Glutamatergic neuron (in vitro differentiated cells): ENCODE results near the gene SPEM3. TPM values are rescaled to one million over a fixed set of nuclear protein-coding genes. Genes with fewer than 3 reads are reported as not detected.

Source experiments
- DNase-seq: peaks from one replicate; pipeline ENCODE4 v3.0.0; 2022
- H3K27ac Mint-ChIP-seq: one replicate; pipeline ENCODE4 v1.8.0; 2020; ENCODE audit warnings: mild to moderate bottlenecking, mixed read lengths, inconsistent platforms; ENCODE audit not compliant: unreplicated experiment
- H3K27me3 Mint-ChIP-seq: one replicate; pipeline ENCODE4 v1.8.0; 2020; ENCODE audit warnings: mild to moderate bottlenecking, moderate library complexity, mixed read lengths, inconsistent platforms; ENCODE audit not compliant: unreplicated experiment
- H3K36me3 Mint-ChIP-seq: one replicate; pipeline ENCODE4 v1.8.0; 2020; ENCODE audit warnings: mild to moderate bottlenecking, mixed read lengths, inconsistent platforms; ENCODE audit not compliant: unreplicated experiment
- H3K4me1 Mint-ChIP-seq: one replicate; pipeline ENCODE4 v1.8.0; 2020; ENCODE audit warnings: mild to moderate bottlenecking, low read depth, mixed read lengths, inconsistent platforms; ENCODE audit not compliant: unreplicated experiment
- H3K4me3 Mint-ChIP-seq: one replicate; pipeline ENCODE4 v1.8.0; 2020; ENCODE audit warnings: mild to moderate bottlenecking, mixed read lengths, inconsistent platforms; ENCODE audit not compliant: unreplicated experiment
- H3K9me3 Mint-ChIP-seq: one replicate; pipeline ENCODE4 v1.8.0; 2020; ENCODE audit warnings: mild to moderate bottlenecking, moderate library complexity, mixed read lengths, inconsistent platforms; ENCODE audit not compliant: unreplicated experiment
- total RNA-seq: library from RNA; stranded (reverse); fragmentation: NEBNext Ultra II Directional; extraction: Animal tissue kit (Norgen Biotek cat#: 25700); gene quantifications from one replicate; pipeline ENCODE4 v1.2.1, GENCODE V29; 2021; ENCODE audit not compliant: unreplicated experiment
- TF ChIP-seq, protein P1 (sequence below): fragments of 200-600 bp; sonication (generic); IDR thresholded peaks from one replicate; pipeline ENCODE4 v1.5.0; 2021; ENCODE audit not compliant: partially characterized antibody, unreplicated experiment

SPEM3 gene
- total RNA-seq, 1 donor from 2014 or later, result not detected

DNA sequence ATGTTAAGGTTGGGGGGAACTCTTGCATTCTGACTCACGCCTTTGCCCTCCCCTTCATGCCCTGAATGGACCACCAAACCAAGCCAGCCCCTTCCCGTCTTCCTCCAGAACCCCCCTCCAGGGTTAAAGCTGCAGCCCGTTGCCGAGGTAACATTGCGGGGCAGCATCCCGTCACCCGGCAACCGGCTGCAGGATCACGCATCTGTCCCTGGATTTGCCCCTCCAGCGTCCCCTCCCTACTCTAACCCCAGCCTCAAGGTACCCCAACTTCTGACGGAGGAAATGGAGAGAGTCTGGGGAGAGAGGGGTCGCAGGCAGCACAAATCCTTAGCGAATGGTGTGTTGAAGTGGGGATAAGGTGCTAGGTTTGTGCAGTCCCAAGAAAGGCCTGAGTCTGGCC is 21.6 kb upstream of the SPEM3 start:
- peak overlapping the region; percentile 63 for H3K4me3 Mint-ChIP-seq
- peaks cover 13% of the 10 kb centered on the region for H3K27me3 Mint-ChIP-seq
- no peak overlapping the region for H3K27ac Mint-ChIP-seq
- no peak for DNase-seq
- peaks cover 14% of the 10 kb centered on the region for H3K36me3 Mint-ChIP-seq
- peaks cover 11% of the 10 kb centered on the region for H3K9me3 Mint-ChIP-seq
- peaks cover 16% of the 10 kb centered on the region for H3K4me1 Mint-ChIP-seq
- TF ChIP-seq, protein P1, sequence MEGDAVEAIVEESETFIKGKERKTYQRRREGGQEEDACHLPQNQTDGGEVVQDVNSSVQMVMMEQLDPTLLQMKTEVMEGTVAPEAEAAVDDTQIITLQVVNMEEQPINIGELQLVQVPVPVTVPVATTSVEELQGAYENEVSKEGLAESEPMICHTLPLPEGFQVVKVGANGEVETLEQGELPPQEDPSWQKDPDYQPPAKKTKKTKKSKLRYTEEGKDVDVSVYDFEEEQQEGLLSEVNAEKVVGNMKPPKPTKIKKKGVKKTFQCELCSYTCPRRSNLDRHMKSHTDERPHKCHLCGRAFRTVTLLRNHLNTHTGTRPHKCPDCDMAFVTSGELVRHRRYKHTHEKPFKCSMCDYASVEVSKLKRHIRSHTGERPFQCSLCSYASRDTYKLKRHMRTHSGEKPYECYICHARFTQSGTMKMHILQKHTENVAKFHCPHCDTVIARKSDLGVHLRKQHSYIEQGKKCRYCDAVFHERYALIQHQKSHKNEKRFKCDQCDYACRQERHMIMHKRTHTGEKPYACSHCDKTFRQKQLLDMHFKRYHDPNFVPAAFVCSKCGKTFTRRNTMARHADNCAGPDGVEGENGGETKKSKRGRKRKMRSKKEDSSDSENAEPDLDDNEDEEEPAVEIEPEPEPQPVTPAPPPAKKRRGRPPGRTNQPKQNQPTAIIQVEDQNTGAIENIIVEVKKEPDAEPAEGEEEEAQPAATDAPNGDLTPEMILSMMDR, result no peak

DNA sequence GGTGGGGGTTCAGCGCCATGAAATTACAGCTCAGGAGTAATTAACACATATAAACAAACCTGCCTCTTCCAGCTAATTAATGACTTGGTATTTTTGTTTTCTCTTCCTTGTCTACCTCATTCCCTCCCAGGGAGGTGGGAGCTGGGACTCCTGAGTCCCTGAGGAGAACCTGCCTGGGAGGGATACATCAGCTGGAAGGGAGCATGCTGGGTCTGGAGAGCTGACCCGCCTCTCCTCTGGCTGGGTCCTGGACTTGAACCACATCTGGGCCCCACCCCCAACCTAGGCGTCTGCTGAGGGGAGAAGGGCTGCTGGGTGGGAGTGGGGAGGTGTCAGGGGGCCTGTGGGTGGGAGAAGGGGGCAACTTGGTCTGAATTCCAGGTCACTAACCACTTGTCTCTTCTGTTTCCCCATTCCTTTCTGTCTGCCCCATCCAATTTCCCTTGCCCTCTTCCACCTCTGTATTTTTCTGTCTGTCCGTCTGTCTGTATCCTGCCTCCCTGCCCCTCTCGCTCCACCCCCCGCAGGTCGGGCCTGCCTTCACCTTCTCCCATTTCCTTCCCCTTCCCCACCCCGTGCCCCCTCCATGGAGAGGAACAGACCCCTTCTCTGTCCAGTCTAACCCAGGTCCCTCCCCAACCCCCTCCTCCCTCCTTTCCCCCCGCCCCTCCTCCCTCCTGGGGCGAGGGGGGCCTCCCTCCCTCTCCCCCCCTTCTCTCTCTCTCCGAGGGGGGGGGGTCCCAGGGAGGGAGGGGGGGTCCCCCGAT is 21.0 kb upstream of the SPEM3 start, which contains the start of gene NLGN2:
Gene NLGN2 (plus strand): TSS at position 361 of the 767 bp plus-strand sequence. CDS start 411 bp downstream, outside the sequence.
- peaks cover 14% of the 10 kb centered on the region for H3K9me3 Mint-ChIP-seq
- H3K4me3 Mint-ChIP-seq, result peak within 1 kb of the TSS; percentile 63

DNA sequence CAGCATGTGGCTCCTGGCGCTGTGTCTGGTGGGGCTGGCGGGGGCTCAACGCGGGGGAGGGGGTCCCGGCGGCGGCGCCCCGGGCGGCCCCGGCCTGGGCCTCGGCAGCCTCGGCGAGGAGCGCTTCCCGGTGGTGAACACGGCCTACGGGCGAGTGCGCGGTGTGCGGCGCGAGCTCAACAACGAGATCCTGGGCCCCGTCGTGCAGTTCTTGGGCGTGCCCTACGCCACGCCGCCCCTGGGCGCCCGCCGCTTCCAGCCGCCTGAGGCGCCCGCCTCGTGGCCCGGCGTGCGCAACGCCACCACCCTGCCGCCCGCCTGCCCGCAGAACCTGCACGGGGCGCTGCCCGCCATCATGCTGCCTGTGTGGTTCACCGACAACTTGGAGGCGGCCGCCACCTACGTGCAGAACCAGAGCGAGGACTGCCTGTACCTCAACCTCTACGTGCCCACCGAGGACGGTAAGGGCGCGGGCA is 20.4 kb upstream of the SPEM3 start:
- peak; percentile 34 for DNase-seq
- Mint-ChIP-seq H3K9me3 (peaks cover 15% of the 10 kb centered on the region), H3K36me3 (peaks cover 14% of the 10 kb centered on the region), H3K4me3 (no peak overlapping the region), H3K27ac (no peak overlapping the region), H3K27me3 (peaks cover 19% of the 10 kb centered on the region), H3K4me1 (peaks cover 16% of the 10 kb centered on the region)
- TF ChIP-seq, protein P1, result no peak

More for the DNA sequence above, 21.0 kb upstream of the SPEM3 start, which contains the start of gene NLGN2:
- TF ChIP-seq, protein P1, result no peak
- DNase-seq, result peak; percentile 28
- Mint-ChIP-seq H3K36me3 (peaks cover 14% of the 10 kb centered on the region), H3K27me3 (peaks cover 15% of the 10 kb centered on the region), H3K4me1 (peaks cover 16% of the 10 kb centered on the region), H3K27ac (no peak within 1 kb of the TSS)

DNA sequence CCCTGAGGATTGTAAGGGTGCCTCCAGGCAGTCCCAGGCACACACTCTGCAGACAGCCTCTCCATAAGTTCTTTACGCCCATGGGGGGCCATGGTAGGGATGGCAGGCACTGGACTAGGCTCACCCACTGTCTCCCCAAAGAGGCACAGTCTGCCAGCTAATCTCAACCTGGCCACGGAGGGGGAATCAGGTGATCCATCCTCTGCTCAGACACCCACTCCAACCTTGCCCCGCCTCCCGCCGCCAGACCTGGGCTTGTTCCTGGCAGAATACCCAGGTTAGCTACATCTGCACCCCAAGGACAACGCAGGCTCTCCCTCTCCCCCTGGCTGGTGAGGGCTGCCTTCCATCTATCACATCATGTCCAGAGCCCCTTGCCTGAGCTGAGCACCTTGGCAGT is 19.8 kb upstream of the SPEM3 start:
- Mint-ChIP-seq H3K4me1 (peaks cover 16% of the 10 kb centered on the region), H3K9me3 (peaks cover 14% of the 10 kb centered on the region), H3K36me3 (peaks cover 14% of the 10 kb centered on the region), H3K27me3 (peaks cover 19% of the 10 kb centered on the region), H3K27ac (no peak overlapping the region), H3K4me3 (peak overlapping the region; percentile 54)
- TF ChIP-seq, protein P1, result no peak
- DNase-seq, result no peak

DNA sequence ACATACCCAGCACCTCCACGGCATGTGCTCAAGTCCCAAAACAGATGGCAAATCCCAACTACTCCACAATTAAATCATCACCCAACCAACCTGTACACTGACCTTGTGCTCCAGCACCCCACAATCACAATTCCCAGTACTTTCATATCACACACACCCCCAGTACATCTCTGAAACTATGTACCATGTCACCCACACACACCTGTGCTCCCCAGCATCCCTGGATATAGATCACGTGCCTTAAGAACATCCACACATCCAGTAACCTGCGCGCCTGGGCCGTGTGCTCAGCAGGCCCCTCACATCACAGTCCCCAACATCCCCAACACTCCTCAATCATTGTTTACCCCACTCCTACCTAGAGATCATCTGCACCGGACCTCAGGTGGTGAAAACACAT is 18.9 kb upstream of the SPEM3 start:
- Mint-ChIP-seq H3K36me3 (peaks cover 14% of the 10 kb centered on the region), H3K27ac (no peak overlapping the region), H3K9me3 (peaks cover 12% of the 10 kb centered on the region), H3K27me3 (peaks cover 19% of the 10 kb centered on the region), H3K4me3 (peak overlapping the region; percentile 54), H3K4me1 (peaks cover 16% of the 10 kb centered on the region)
- DNase-seq, result no peak
- TF ChIP-seq, protein P1, result no peak
